ENCODE results near the gene ELOVL1. TPM values are rescaled to one million over a fixed set of nuclear protein-coding genes. Genes with fewer than 3 reads are reported as not detected.

Gene ELOVL1
- total RNA-seq, 1 experiment from 2014 or later: 91.3 TPM

- Histone ChIP-seq H3K27ac (ENCODE audit: low read depth, low read length) (no peak overlapping the region), H3K27me3 (ENCODE audit: insufficient read depth, low read length) (no peaks in the 10 kb centered on the region), H3K9me3 (ENCODE audit: control insufficient read depth in 1 of 2, insufficient read depth in 1 of 2, low read depth in 1 of 2, low read length in 2 of 2) (peaks cover 3 to 11% of the 10 kb centered on the region in 2 experiments), H3K4me1 (ENCODE audit: control insufficient read depth in 1 of 2, insufficient read depth in 2 of 2, low read length in 2 of 2) (peaks cover 2 to 23% of the 10 kb centered on the region in 2 experiments; a peak in 3 of 4 replicates), H3K9me2 (ENCODE audit: insufficient read depth) (no peaks in the 10 kb centered on the region), H3K4me3 (replicated peaks in 1 of 2; ENCODE audit: low read depth in 1 of 2, low read length in 2 of 2) (no peak overlapping the region), H3K36me3 (ENCODE audit: control insufficient read depth in 1 of 2, insufficient read depth in 2 of 2, low read length in 2 of 2) (no peaks in the 10 kb centered on the region), H3K79me2 (ENCODE audit: insufficient read depth, low read length) (no peaks in the 10 kb centered on the region), H4K20me1 (ENCODE audit: insufficient read depth) (no peaks in the 10 kb centered on the region), H3K4me2 (ENCODE audit: low read length) (no peak overlapping the region), H2AFZ (ENCODE audit: low read depth, low read length, poor library complexity, severe bottlenecking) (no peak overlapping the region), H3K9ac (ENCODE audit: low read length) (no peak overlapping the region)
- ChIA-PET RAD21 (ENCODE audit: low non-redundant PET in 1 of 2, low total read pairs in 2 of 2, uncharacterized antibody in 2 of 2, unreplicated experiment in 2 of 2) (no interaction called here), CTCF (no interaction called here), POLR2A (no interaction called here)
- DNase-seq (ENCODE audit: low read depth, low spot score) (no peak), ATAC-seq (no peak)
- no TSS peak for BruUV-seq (replicated peaks)
- TF ChIP-seq POLR2A (IDR thresholded peaks at IDR 0.05; ENCODE audit: borderline replicate concordance, extremely low read depth, insufficient read depth, insufficient read length) (no peak), CEBPB (IDR thresholded peaks at IDR 0.05; ENCODE audit: low read depth) (no peak), MAX (IDR thresholded peaks at IDR 0.05) (no peak), EZH2phosphoT487 (IDR thresholded peaks at IDR 0.05; ENCODE audit: borderline replicate concordance) (no peak), ATF3 (IDR thresholded peaks at IDR 0.05) (no peak), EZH2 (IDR thresholded peaks at IDR 0.05) (no peak), TCF7L2 (IDR thresholded peaks at IDR 0.05; ENCODE audit: borderline replicate concordance, extremely low read depth, insufficient read depth, insufficient read length) (no peak), SP1 (IDR thresholded peaks at IDR 0.05; ENCODE audit: low read depth) (no peak), ZFX (IDR thresholded peaks at IDR 0.05) (no peak), RAD21 (IDR thresholded peaks at IDR 0.05; ENCODE audit: low read depth) (no peak), CBX3 (IDR thresholded peaks at IDR 0.05; ENCODE audit: low read depth) (no peak), CTCF (IDR thresholded peaks at IDR 0.05 in 2 of 3, conservative IDR thresholded peaks at IDR 0.05 in 1 of 3; ENCODE audit: borderline replicate concordance in 1 of 3, insufficient read depth in 1 of 3, low read depth in 2 of 3, low read length in 2 of 3) (no peak), ZNF274 (IDR thresholded peaks at IDR 0.05; ENCODE audit: low read depth, low read length) (no peak), FOSL1 (IDR thresholded peaks at IDR 0.05; ENCODE audit: low read depth) (no peak), ELF1 (IDR thresholded peaks at IDR 0.05; ENCODE audit: borderline replicate concordance, low read depth) (no peak), EGR1 (IDR thresholded peaks at IDR 0.05; ENCODE audit: low read depth) (no peak), SRF (IDR thresholded peaks at IDR 0.05; ENCODE audit: low read depth) (no peak), JUND (IDR thresholded peaks at IDR 0.05) (no peak), YY1 (IDR thresholded peaks at IDR 0.05; ENCODE audit: extremely low read depth, insufficient replicate concordance, low read depth, low read length) (no peak)
- TF ChIP-seq, protein P1, sequence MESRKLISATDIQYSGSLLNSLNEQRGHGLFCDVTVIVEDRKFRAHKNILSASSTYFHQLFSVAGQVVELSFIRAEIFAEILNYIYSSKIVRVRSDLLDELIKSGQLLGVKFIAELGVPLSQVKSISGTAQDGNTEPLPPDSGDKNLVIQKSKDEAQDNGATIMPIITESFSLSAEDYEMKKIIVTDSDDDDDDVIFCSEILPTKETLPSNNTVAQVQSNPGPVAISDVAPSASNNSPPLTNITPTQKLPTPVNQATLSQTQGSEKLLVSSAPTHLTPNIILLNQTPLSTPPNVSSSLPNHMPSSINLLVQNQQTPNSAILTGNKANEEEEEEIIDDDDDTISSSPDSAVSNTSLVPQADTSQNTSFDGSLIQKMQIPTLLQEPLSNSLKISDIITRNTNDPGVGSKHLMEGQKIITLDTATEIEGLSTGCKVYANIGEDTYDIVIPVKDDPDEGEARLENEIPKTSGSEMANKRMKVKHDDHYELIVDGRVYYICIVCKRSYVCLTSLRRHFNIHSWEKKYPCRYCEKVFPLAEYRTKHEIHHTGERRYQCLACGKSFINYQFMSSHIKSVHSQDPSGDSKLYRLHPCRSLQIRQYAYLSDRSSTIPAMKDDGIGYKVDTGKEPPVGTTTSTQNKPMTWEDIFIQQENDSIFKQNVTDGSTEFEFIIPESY (IDR thresholded peaks at IDR 0.05; ENCODE audit: extremely low read depth, insufficient replicate concordance, low read length): no peak
- intact Hi-C loops (cut with micrococcal nuclease): no loop called here
These were observed 43.0 kb downstream of the ELOVL1 start for GRCh38 chr1:43324810-43325209.
